Retinal pigment epithelial cell (primary cell): ENCODE data around the gene SLC41A3.

Source experiments
- DNase-seq: peaks from one replicate; pipeline ENCODE4 v3.0.0-alpha.2; 2010; ENCODE audit warnings: low read depth
- H3K4me3 ChIP-seq: 2 replicates; pipeline ENCODE4 v1.5.1; 2011; ENCODE audit warnings: mild to moderate bottlenecking, low read length, control low read depth, moderate library complexity
- CTCF ChIP-seq: conservative IDR thresholded peaks from 2 replicates; pipeline ENCODE4 v1.5.1; 2011; ENCODE audit warnings: low read depth, low read length, control low read depth, inconsistent platforms

SLC41A3 gene

GRCh38 chr3:126015075-126015474, 68.8 kb downstream of the SLC41A3 start:
- no peak for DNase-seq
- no peak for TF ChIP-seq CTCF
- no peak overlapping the region for H3K4me3 ChIP-seq

- DNase-seq: no peak
- H3K4me3 ChIP-seq: no peak overlapping the region
- no peak for TF ChIP-seq CTCF
Observed at GRCh38 chr3:126014252-126014651, 69.7 kb downstream of the SLC41A3 start.

GRCh38 chr3:126013751-126014156, 70.2 kb downstream of the SLC41A3 start:
- no peak for TF ChIP-seq CTCF
- DNase-seq: no peak
- H3K4me3 ChIP-seq: no peak overlapping the region

- DNase-seq: no peak
- TF ChIP-seq CTCF: no peak
- no peak overlapping the region for H3K4me3 ChIP-seq
Observed at GRCh38 chr3:126009181-126009580, 74.7 kb downstream of the SLC41A3 start.

- no peak overlapping the region for H3K4me3 ChIP-seq
- TF ChIP-seq CTCF: no peak
- DNase-seq: no peak
Observed at GRCh38 chr3:126008219-126008618, 75.7 kb downstream of the SLC41A3 start.

GRCh38 chr3:126005951-126006350, 78.0 kb downstream of the SLC41A3 start:
- H3K4me3 ChIP-seq: no peak overlapping the region
- no peak for TF ChIP-seq CTCF
- no peak for DNase-seq

GRCh38 chr3:126004692-126005091, 79.2 kb downstream of the SLC41A3 start:
- no peak for TF ChIP-seq CTCF
- no peak for DNase-seq
- H3K4me3 ChIP-seq: no peak overlapping the region
